GM19035 (cell line): ENCODE results near the gene DIRAS1.
"Not testable (repeated sequence)": the region's sequence is repeated elsewhere in the genome, so short reads cannot be mapped to it uniquely, and the experiment has no call there.

Source experiments
- ATAC-seq: cut with Tn5 transposase; IDR thresholded peaks from one replicate; pipeline ENCODE4 v1.9.1; 2021; ENCODE audit not compliant: unreplicated experiment

Gene DIRAS1

GRCh38 chr19:2714102-2714501 is 7.1 kb downstream of the DIRAS1 start:
- not testable (repeated sequence) for ATAC-seq

- not testable (repeated sequence) for ATAC-seq
Measured at GRCh38 chr19:2713170-2713569, 8.0 kb downstream of the DIRAS1 start.

GRCh38 chr19:2711875-2712205 is 9.3 kb downstream of the DIRAS1 start:
- ATAC-seq: no peak

- no peak for ATAC-seq
Measured at GRCh38 chr19:2711172-2711874, 9.8 kb downstream of the DIRAS1 start.

- ATAC-seq: no peak
Measured at GRCh38 chr19:2706251-2706650, 14.9 kb downstream of the DIRAS1 start.

- no peak for ATAC-seq
Measured at GRCh38 chr19:2703691-2704216, 17.4 kb downstream of the DIRAS1 start.

- ATAC-seq: no peak
Measured at GRCh38 chr19:2703077-2703437, 18.1 kb downstream of the DIRAS1 start.

GRCh38 chr19:2702170-2703076 is 18.7 kb downstream of the DIRAS1 start, which contains the start of gene GNG7:
GNG7 (minus strand) TSS chr19:2702694; CDS start chr19:2520688, 182,006 bp downstream.
- ATAC-seq: peak; percentile 55

- ATAC-seq: no peak
Measured at GRCh38 chr19:2701361-2702169, 19.6 kb downstream of the DIRAS1 start.

- no peak for ATAC-seq
Measured at GRCh38 chr19:2700660-2701360, 20.4 kb downstream of the DIRAS1 start.

- ATAC-seq: no peak
Measured at GRCh38 chr19:2699413-2700140, 21.6 kb downstream of the DIRAS1 start.

GRCh38 chr19:2694196-2694595 is 27.0 kb downstream of the DIRAS1 start:
- no peak for ATAC-seq

- no peak for ATAC-seq
Measured at GRCh38 chr19:2693492-2694160, 27.5 kb downstream of the DIRAS1 start.

- no peak for ATAC-seq
Measured at GRCh38 chr19:2691951-2692350, 29.2 kb downstream of the DIRAS1 start.

- ATAC-seq: no peak
Measured at GRCh38 chr19:2690856-2691255, 30.3 kb downstream of the DIRAS1 start.

- no peak for ATAC-seq
Measured at GRCh38 chr19:2686360-2686759, 34.8 kb downstream of the DIRAS1 start.

- ATAC-seq: no peak
Measured at GRCh38 chr19:2685204-2685704, 35.9 kb downstream of the DIRAS1 start.

GRCh38 chr19:2683430-2684003 is 37.7 kb downstream of the DIRAS1 start:
- ATAC-seq: no peak

- no peak for ATAC-seq
Measured at GRCh38 chr19:2680808-2681207, 40.4 kb downstream of the DIRAS1 start.
